H1 (cell line): ENCODE results near the gene NAV2. TPM values are rescaled to one million over a fixed set of nuclear protein-coding genes. Genes with fewer than 3 reads are reported as not detected.

Experiments
- ASH2L ChIP-seq: fragments of 200-600, 300-600 bp; sonication (generic); IDR thresholded peaks from one replicate; pipeline ENCODE4 v1.7.1; 2017; ENCODE audit warnings: low read length
- BCL11A ChIP-seq, 2 experiments: IDR thresholded peaks; one replicate each; pipeline ENCODE4 v1.6.1; 2011; ENCODE audit warnings: low read depth in 2 of 2, low read length in 2 of 2, mild to moderate bottlenecking in 2 of 2
- JUND ChIP-seq: IDR thresholded peaks from 2 replicates; pipeline ENCODE4 v1.6.1; 2011; ENCODE audit warnings: mild to moderate bottlenecking, improper control_type of control experiment, low read length
- NRF1 ChIP-seq: IDR thresholded peaks from 2 replicates; pipeline ENCODE4 v1.6.1; 2011; ENCODE audit warnings: mild to moderate bottlenecking, low read depth, low read length, improper control_type of control experiment
- polyA plus RNA-seq, 7 experiments: library from polyadenylated mRNA; depleted of rRNA in 3 of 7; stranded (reverse) in 5 of 7; unstranded in 2 of 7; fragments of >200 nt in 5 of 7; fragments of 200-250 nt in 2 of 7; gene quantifications; 1 replicate in 5 of 7; 2 replicates in 1 of 7; 4 replicates in 1 of 7; pipeline versions ENCODE4 v1.2.1 to v1.2.3, GENCODE V29; 2011 to 2013; ENCODE audit warnings: missing spikeins in 2 of 7, mixed read lengths in 2 of 7
- total RNA-seq: library from RNA; stranded (reverse); fragmentation: NEBNext Ultra II Directional; extraction: Animal tissue kit (Norgen Biotek cat#: 25700); gene quantifications from 2 replicates; pipeline ENCODE4 v1.2.1, GENCODE V29; 2021
- TF ChIP-seq, protein P1 (sequence below): fragments of 300-600 bp; sonication (generic); IDR thresholded peaks from 2 replicates; pipeline ENCODE4 v1.7.1; 2012; ENCODE audit warnings: low read length, moderate library complexity, mild to moderate bottlenecking, inconsistent platforms; ENCODE audit not compliant: insufficient replicate concordance

Gene NAV2
- total and polyA plus RNA-seq, 2 of the 8 experiments (the other 6 are each of a cell fraction or from before 2014, with no cell fraction given), result 35.6 to 73.6 TPM

DNA sequence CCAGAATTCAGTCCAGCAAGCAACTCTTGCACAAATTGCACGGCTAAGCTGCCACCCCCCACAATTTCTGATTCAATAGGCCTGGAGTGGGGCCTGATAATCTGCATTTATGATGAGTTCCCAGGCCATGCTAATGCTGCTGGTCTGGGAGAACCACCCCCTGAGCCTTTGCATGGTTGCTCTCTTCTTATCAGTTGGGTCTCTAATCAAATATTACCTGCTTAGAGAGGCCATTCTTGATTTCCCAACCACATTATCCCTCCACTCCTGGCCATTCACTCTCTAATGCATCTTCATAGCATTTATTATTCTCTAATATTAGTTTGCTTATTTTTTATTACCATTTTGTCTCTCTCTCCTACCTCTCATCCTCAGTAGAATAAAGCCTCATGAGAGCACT lies 99.5 kb downstream of the NAV2 start (continued):
- TF ChIP-seq, protein P1, sequence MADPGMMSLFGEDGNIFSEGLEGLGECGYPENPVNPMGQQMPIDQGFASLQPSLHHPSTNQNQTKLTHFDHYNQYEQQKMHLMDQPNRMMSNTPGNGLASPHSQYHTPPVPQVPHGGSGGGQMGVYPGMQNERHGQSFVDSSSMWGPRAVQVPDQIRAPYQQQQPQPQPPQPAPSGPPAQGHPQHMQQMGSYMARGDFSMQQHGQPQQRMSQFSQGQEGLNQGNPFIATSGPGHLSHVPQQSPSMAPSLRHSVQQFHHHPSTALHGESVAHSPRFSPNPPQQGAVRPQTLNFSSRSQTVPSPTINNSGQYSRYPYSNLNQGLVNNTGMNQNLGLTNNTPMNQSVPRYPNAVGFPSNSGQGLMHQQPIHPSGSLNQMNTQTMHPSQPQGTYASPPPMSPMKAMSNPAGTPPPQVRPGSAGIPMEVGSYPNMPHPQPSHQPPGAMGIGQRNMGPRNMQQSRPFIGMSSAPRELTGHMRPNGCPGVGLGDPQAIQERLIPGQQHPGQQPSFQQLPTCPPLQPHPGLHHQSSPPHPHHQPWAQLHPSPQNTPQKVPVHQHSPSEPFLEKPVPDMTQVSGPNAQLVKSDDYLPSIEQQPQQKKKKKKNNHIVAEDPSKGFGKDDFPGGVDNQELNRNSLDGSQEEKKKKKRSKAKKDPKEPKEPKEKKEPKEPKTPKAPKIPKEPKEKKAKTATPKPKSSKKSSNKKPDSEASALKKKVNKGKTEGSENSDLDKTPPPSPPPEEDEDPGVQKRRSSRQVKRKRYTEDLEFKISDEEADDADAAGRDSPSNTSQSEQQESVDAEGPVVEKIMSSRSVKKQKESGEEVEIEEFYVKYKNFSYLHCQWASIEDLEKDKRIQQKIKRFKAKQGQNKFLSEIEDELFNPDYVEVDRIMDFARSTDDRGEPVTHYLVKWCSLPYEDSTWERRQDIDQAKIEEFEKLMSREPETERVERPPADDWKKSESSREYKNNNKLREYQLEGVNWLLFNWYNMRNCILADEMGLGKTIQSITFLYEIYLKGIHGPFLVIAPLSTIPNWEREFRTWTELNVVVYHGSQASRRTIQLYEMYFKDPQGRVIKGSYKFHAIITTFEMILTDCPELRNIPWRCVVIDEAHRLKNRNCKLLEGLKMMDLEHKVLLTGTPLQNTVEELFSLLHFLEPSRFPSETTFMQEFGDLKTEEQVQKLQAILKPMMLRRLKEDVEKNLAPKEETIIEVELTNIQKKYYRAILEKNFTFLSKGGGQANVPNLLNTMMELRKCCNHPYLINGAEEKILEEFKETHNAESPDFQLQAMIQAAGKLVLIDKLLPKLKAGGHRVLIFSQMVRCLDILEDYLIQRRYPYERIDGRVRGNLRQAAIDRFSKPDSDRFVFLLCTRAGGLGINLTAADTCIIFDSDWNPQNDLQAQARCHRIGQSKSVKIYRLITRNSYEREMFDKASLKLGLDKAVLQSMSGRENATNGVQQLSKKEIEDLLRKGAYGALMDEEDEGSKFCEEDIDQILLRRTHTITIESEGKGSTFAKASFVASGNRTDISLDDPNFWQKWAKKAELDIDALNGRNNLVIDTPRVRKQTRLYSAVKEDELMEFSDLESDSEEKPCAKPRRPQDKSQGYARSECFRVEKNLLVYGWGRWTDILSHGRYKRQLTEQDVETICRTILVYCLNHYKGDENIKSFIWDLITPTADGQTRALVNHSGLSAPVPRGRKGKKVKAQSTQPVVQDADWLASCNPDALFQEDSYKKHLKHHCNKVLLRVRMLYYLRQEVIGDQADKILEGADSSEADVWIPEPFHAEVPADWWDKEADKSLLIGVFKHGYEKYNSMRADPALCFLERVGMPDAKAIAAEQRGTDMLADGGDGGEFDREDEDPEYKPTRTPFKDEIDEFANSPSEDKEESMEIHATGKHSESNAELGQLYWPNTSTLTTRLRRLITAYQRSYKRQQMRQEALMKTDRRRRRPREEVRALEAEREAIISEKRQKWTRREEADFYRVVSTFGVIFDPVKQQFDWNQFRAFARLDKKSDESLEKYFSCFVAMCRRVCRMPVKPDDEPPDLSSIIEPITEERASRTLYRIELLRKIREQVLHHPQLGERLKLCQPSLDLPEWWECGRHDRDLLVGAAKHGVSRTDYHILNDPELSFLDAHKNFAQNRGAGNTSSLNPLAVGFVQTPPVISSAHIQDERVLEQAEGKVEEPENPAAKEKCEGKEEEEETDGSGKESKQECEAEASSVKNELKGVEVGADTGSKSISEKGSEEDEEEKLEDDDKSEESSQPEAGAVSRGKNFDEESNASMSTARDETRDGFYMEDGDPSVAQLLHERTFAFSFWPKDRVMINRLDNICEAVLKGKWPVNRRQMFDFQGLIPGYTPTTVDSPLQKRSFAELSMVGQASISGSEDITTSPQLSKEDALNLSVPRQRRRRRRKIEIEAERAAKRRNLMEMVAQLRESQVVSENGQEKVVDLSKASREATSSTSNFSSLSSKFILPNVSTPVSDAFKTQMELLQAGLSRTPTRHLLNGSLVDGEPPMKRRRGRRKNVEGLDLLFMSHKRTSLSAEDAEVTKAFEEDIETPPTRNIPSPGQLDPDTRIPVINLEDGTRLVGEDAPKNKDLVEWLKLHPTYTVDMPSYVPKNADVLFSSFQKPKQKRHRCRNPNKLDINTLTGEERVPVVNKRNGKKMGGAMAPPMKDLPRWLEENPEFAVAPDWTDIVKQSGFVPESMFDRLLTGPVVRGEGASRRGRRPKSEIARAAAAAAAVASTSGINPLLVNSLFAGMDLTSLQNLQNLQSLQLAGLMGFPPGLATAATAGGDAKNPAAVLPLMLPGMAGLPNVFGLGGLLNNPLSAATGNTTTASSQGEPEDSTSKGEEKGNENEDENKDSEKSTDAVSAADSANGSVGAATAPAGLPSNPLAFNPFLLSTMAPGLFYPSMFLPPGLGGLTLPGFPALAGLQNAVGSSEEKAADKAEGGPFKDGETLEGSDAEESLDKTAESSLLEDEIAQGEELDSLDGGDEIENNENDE, result no peak
- TF ChIP-seq JUND, result no peak
- TF ChIP-seq ASH2L, result no peak
- no peak for TF ChIP-seq BCL11A (IDR thresholded peaks at IDR 0.05; ENCODE audit: low read depth in 2 of 2, low read length in 2 of 2)
- no peak for TF ChIP-seq NRF1
- TF ChIP-seq, all 59 proteins: peak for 0
